K562 (cell line): ENCODE results near the gene SETMAR. TPM values are rescaled to one million over a fixed set of nuclear protein-coding genes. Genes with fewer than 3 reads are reported as not detected.

Source experiments
- ATF7 ChIP-seq: fragments of 450-650 bp; IDR thresholded peaks from 2 replicates; pipeline ENCODE4 v1.7.1; 2014; ENCODE audit warnings: mild to moderate bottlenecking, moderate library complexity
- DEAF1 ChIP-seq: fragments of 450-650 bp; formaldehyde crosslinking; IDR thresholded peaks from 2 replicates; pipeline ENCODE4 v1.4.0; 2020; ENCODE audit warnings: mild to moderate bottlenecking, moderate library complexity
- HMGXB4 ChIP-seq: sonication (generic); formaldehyde crosslinking; IDR thresholded peaks from 2 replicates; pipeline ENCODE4 v1.8.1; 2023; ENCODE audit warnings: mild to moderate bottlenecking, missing genetic modification reagents
- SNRNP70 ChIP-seq: fragments of 200-400 bp; formaldehyde crosslinking; optimal IDR thresholded peaks from 2 replicates; pipeline ENCODE3; 2017; ENCODE audit warnings: low read depth, low read length
- ZNF311 ChIP-seq: fragments of 250-450 bp; sonication (Bioruptor Pico); IDR thresholded peaks from 2 replicates; pipeline ENCODE4 v1.4.0; 2020; ENCODE audit warnings: mild to moderate bottlenecking, moderate library complexity
- ZNF408 ChIP-seq: fragments of 250-450 bp; sonication (Bioruptor Pico); IDR thresholded peaks from 2 replicates; pipeline ENCODE4 v1.4.0; 2020; ENCODE audit warnings: low read depth, mild to moderate bottlenecking, moderate library complexity
- ZNF444 ChIP-seq: fragments of 250-450 bp; sonication (Bioruptor Pico); IDR thresholded peaks from 2 replicates; pipeline ENCODE4 v1.4.0; 2020; ENCODE audit warnings: mild to moderate bottlenecking, moderate library complexity
- ZNF740 ChIP-seq, 3 experiments: fragments of 200-800 bp in 1 of 3; sonication (Bioruptor generic) in 1 of 3; sonication (generic) in 1 of 3; formaldehyde crosslinking in 1 of 3; IDR thresholded peaks; 2 replicates each; pipeline versions ENCODE4 v1.6.1 to v1.8.0; 2016 to 2022; ENCODE audit warnings: mild to moderate bottlenecking in 2 of 3, missing compliant biosample characterization in 2 of 3, missing genetic modification characterization in 2 of 3, missing genetic modification reagents in 1 of 3
- polyA plus RNA-seq, 8 experiments: library from polyadenylated mRNA; depleted of rRNA in 4 of 8; stranded (reverse) in 5 of 8; unstranded in 3 of 8; fragments of >200 nt; fragmentation: Nextera tagmentation in 2 of 8; fragmentation: Illumina TruSeq in 1 of 8; extraction: Ambion mirVana in 2 of 8; extraction: Trizol in 1 of 8; gene quantifications; 2 replicates each; pipeline versions ENCODE4 v1.2.1 to v1.2.3, GENCODE V29; 2011 to 2014; ENCODE audit warnings: inconsistent platforms in 1 of 8, missing spikeins in 1 of 8
- total RNA-seq, 7 experiments: library from RNA; depleted of rRNA in 6 of 7; stranded (reverse); fragments of >200 nt in 6 of 7; fragmentation: Illumina TruSeq in 2 of 7; extraction: Trizol in 2 of 7; gene quantifications; 2 replicates each; pipeline versions ENCODE4 v1.2.1 to v1.2.3, GENCODE V29; 2011 to 2021; ENCODE audit warnings: low replicate concordance in 1 of 7

SETMAR gene
- total and polyA plus RNA-seq, 9 of the 15 experiments (the other 6 are each of a cell fraction or from before 2014, with no cell fraction given): 5.5 to 25.1 (median 18.2) TPM

GRCh38 chr3:4309491-4310128 lies 6.4 kb downstream of the SETMAR start (continued):
- TF ChIP-seq SNRNP70: no peak
- TF ChIP-seq ATF7: no peak
- TF ChIP-seq HMGXB4 (CRISPR knock-in tag): no peak
- TF ChIP-seq ZNF740 (CRISPR knock-in tag; IDR thresholded peaks at IDR 0.05): no peak
- no peak for TF ChIP-seq ZNF740 (tag; IDR thresholded peaks at IDR 0.05)
- TF ChIP-seq DEAF1 (CRISPR knock-in tag): no peak
- no peak for TF ChIP-seq ZNF444 (CRISPR knock-in tag)
- TF ChIP-seq ZNF311 (CRISPR knock-in tag): no peak
- no peak for TF ChIP-seq ZNF408 (CRISPR knock-in tag)
